HG03558 (cell line): ENCODE results near the gene HAO1.
A peak's percentile ranks its signal among the peaks of the same experiment; 100 is the strongest.
"Not testable (repeated sequence)": the region's sequence is repeated elsewhere in the genome, so short reads cannot be mapped to it uniquely, and the experiment has no call there.

Experiments
- ATAC-seq: cut with Tn5 transposase; IDR thresholded peaks from one replicate; pipeline ENCODE4 v1.9.1; 2021; ENCODE audit warnings: moderate number of reproducible peaks; ENCODE audit not compliant: unreplicated experiment; ENCODE audit errors: extremely low read depth

Gene HAO1

GRCh38 chr20:7940341-7940740, at the start of gene HAO1:
Gene HAO1, minus strand, starts transcription at chr20:7940458. Its CDS starts 36 bp downstream, at chr20:7940422.
- no peak for ATAC-seq

DNA sequence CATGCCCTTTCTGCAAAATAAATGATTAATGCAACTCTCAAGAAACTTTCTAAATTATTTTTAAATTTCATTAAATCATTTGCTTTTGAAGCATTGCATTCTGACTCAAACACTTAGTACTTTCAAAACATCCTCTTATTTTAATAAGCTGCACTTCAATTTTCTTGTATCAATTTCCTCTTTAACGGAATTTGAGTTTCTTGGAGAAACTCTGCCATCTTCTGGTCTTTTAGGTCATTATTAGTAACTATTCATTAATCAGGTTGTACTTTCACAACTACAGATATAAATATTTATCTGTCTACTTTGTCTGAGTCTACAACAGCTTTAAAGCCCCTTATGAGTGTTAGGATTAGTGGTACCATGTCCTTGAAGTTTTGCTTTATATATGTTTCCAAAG, 49.1 kb upstream of the HAO1 start:
- ATAC-seq = no peak

- ATAC-seq = no peak
These were observed 45.7 kb upstream of the HAO1 start for GRCh38 chr20:7985916-7986315.

DNA sequence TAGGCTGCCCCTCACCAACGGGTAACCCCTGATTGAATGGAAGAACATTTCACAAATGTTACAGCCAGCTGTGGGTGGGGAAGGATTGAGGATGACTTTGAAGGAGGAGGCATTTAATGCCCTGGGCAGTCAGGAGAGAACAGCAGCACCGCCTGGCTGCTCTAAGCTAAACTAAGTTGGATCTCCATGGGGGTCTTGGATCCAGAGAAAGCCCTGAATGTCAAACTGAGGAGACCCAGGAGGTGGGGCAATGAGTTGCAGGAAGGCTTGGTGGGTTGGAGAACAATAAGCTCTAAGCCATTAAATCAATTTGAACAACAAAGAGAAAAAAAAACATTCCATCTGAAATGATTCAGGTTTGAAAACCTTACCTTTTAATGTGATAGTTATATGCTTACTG, 43.9 kb upstream of the HAO1 start:
- ATAC-seq = no peak

DNA sequence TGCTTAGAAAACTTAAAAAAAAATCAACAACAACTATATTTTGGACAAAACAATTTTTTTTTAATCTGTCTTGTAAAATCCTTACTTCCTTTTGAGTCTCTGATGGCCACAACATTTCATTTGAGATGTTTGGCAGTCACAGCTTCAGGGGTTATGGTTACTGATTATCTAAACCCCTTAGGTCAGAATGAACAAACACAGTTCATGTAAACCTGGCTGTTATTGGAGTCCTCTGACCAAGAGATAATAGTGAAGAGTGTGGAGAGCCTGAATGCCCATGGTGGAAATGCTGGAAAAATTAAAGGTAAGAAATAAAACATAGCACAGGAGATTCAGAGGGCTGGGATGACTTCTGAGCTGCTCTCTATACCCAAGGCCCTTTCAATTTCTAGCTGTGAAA, 41.1 kb upstream of the HAO1 start:
- ATAC-seq = no peak

DNA sequence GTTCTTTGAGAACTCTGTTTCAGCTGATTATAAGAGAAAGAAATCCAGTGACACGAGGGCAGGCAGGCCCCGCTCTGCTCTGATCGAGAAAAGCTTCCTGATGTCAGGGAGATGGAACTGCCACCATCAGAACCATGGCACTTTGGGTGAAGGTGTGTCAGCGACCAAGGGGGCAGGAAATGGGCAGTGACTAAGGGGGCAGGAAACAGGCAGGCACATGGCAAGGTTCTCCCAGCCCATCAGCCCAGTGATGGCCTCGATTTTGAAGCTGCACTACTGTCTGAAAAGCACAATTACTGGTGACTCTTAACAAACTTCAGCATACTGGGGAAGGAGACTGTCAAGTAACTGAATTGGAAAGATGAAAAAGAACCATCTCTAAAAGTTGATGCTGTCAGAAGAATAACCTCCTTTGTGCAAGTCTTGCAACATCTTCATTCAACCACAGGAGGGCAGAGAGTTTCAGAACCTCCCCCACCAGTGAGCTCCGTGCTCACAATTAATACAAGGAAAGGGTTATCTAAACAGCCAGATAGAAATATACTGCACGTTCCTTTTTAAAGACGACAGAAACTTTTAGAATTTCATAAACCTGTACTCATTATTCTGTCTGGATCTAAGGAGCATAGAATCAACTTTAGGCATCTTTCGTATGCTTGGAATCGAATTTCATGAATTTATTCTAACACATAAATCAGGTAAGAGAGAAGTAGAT, 40.2 kb upstream of the HAO1 start:
- ATAC-seq = peak; percentile 53

GRCh38 chr20:7977709-7978108, 37.5 kb upstream of the HAO1 start:
- no peak for ATAC-seq

DNA sequence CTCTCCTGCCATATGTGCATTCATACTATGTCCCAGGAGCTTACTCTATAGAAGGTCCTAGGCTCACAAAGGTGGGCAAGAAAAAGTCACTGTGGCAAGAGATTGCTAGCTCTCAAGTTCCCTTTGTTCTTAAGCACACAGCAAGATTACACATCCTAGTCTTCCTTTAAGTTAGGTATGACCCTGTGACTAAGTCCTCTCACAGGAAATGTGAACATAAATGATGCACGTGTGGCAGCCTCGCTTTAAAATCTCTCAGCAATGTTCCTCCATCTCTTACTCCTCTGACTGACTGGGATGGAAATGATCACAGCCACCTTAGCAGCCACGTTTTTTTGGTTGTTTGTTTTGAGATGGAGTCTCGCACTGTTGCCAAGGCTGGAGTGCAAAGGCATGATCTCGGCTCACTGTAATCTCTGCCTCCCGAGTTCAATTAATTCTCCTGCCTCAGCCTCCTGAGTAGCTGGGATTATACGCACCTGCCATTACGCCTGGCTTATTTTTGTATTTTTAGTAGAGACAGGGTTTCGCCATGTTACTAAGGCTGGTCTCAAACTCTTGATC, 35.7 kb upstream of the HAO1 start:
- ATAC-seq = no peak

DNA sequence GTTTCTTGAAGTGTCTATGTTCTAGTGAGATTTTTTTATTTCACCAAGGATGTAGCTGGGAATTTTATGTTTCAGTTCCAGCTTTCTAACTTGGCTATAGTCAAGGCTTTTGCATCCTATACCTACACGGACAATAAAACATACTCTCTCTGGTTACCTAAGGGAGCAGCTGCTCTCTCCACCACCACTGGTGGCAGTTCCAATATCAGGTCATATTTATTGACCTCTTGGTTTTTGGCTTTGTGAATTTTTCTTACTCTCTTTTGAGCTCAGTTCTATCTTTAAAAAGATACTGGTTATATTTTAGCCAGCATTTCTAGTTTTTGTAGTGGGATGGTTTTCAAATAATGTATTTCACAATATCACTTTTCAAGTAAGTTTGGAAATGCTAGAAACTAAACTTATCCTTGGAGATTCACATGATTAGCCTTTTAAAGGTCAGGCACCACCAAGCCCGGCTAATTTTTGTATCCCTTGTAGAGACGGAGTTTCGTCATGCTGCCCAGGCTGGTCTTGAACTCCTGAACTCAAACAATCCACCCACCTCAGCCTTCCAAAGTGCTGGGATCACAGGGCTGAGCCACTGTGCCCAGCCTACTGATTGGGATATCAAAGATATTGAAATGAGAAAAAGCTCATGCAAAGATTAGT, 34.7 kb upstream of the HAO1 start:
- no peak for ATAC-seq

DNA sequence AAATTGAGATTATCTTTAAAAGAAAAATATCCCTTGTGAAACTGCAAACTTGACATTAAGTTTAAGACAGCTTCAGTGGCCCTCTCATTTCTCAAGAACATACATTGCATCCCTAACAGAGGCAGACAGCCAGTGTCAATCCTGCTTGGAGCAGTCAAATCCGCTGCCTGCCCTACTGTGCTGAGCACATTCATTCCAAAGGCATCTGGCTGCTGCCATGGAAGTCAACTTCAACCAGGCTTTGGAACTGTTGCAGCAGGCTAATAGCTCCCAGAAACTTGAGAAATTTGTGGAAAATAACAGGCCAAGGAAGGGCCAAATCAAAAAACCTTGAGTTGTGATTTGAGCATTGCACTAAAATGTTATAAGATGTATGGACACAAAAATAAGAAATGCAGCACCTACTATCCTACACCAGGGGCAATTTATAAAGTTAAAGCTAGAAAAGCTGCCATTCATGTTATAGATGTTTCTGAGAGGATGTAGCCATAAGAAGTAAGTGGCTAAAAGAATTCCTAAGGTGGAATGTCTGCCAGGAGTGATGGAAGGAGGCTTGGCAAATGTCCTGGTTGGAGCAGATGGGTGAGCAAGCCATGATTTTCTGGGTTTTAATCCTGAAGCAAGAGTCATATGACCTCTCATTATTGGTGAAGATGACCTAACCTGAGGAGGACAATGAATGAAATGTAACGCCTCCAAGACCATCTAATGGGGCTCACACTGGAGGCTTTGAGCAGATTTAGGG, 31.4 kb upstream of the HAO1 start:
- ATAC-seq = no peak

DNA sequence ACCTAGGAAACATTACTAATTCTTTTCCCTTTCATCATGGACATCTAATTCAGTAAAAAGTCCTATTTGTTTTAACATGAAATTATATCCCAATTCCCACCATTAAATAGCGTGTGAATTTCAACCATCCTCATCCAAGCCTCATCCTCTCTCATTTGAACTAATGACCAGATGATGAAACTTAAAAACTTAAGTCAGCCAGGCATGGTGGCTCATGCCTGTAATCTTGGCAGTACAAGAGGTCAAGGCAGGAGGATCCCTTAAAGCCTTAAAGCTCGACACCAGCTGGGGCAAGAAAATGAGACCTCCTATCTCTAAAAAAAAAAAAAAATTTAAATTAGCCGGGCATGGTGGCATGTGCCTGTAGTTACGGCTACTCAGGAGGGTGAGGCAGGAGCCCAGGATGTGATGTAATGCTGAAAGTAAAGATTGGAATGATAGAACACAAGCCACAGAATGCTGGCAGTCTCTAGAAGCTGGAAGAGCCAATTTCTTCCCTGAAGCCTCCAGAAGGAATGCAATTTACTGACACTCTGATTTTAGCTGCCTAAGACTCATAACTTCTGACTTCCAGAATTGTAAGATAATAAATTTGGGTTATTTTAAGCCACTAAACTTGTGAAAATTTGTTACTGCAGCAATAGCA, 27.1 kb upstream of the HAO1 start:
- ATAC-seq = no peak

GRCh38 chr20:7966176-7966575, 25.9 kb upstream of the HAO1 start:
- no peak for ATAC-seq

GRCh38 chr20:7959484-7959883, 19.2 kb upstream of the HAO1 start:
- no peak for ATAC-seq

GRCh38 chr20:7956561-7956960, 16.3 kb upstream of the HAO1 start:
- ATAC-seq = not testable (repeated sequence)

- no peak for ATAC-seq
These were observed 10.1 kb upstream of the HAO1 start for GRCh38 chr20:7950387-7950786.

DNA sequence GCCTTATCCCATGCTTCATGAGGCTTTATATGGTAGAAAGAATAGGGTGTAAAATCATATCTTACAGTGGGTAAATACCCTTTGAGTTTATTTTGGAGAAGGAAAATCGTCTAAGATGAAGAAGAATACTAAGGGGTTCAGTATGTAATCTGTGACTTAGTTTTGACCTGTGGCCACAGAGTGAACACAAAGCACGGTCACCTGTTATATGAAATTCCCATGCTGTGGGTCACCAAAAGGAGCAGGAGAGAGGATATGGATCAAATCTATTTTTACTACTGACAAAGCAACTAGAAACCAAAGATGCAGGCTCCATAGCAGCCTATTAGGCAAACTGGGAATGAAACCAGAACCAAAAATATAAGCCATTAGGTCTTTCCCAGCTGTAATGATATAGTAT, 3.6 kb upstream of the HAO1 start:
- no peak for ATAC-seq

GRCh38 chr20:7939663-7940062, 595 bp downstream of the HAO1 start:
- ATAC-seq = no peak

DNA sequence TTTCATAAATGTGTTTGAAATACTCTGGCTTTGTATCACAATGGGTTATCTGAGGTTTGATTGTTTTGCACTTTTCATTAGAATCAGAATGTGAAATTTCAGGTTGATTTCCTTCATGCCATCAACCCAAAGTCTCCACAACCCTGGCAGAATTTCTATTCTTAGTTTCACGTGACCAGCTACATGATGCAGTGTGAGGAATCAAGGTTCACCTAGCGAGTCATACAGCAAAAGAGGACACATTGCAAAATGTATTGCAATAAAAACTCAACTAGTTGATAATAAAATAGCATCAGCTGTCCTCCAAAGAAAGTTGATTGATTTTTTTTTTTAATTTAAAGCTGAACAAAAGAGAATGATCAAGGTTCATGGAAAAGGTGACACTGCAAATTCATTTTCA, 2.2 kb downstream of the HAO1 start:
- no peak for ATAC-seq

DNA sequence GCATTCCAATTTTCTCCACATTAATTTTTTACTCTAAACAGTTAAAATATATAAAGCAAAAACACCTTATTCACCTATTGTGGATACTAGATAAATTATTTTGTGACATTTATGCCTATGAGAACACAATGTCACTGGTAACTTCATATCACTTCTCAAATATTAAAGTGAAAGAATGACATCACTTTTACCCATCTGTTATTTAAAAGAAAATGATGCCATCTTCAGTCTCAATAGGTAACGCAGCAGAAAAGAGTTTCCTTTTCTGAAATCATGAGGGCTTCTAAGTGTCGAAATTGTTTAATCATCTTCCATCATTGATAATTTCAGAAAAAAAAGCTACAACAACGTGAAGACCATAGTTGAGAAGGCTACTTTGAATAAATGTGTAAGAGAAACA, 2.9 kb downstream of the HAO1 start:
- no peak for ATAC-seq

GRCh38 chr20:7935027-7935551, 5.2 kb downstream of the HAO1 start:
- no peak for ATAC-seq
